ENCODE results near the gene STAP2. TPM values are rescaled to one million over a fixed set of nuclear protein-coding genes. Genes with fewer than 3 reads are reported as not detected.
A peak's percentile ranks its signal among the peaks of the same experiment; 100 is the strongest.
"Not testable (repeated sequence)": the region's sequence is repeated elsewhere in the genome, so short reads cannot be mapped to it uniquely, and the experiment has no call there.

Gene STAP2
- polyA plus RNA-seq, 5 donors: 29.1 to 40.3 (median 33.3) TPM

- DNase-seq: no peak
Observed at GRCh38 chr19:4360081-4360569, 21.5 kb upstream of the STAP2 start.

GRCh38 chr19:4359627-4360000 is 21.0 kb upstream of the STAP2 start:
- DNase-seq: no peak

- no peak for DNase-seq
Observed at GRCh38 chr19:4358709-4359626, 20.3 kb upstream of the STAP2 start.

GRCh38 chr19:4357921-4358326 is 19.3 kb upstream of the STAP2 start:
- no peak for DNase-seq

GRCh38 chr19:4357095-4357797 is 18.6 kb upstream of the STAP2 start:
- no peak for DNase-seq

- DNase-seq: no peak
Observed at GRCh38 chr19:4354897-4355296, 16.3 kb upstream of the STAP2 start.

- no peak for DNase-seq
Observed at GRCh38 chr19:4354282-4354681, 15.7 kb upstream of the STAP2 start.

GRCh38 chr19:4352701-4353121 is 14.1 kb upstream of the STAP2 start:
- DNase-seq: no peak

- no peak for DNase-seq
Observed at GRCh38 chr19:4350726-4351125, 12.1 kb upstream of the STAP2 start.

- DNase-seq: no peak
Observed at GRCh38 chr19:4350111-4350510, 11.5 kb upstream of the STAP2 start.

GRCh38 chr19:4349225-4349624 is 10.6 kb upstream of the STAP2 start:
- not testable (repeated sequence) for DNase-seq

GRCh38 chr19:4347521-4347920 is 8.9 kb upstream of the STAP2 start:
- DNase-seq: no peak

- DNase-seq: no peak
Observed at GRCh38 chr19:4346020-4346383, 7.4 kb upstream of the STAP2 start.

GRCh38 chr19:4345342-4346019 is 6.9 kb upstream of the STAP2 start:
- no peak for DNase-seq

- peak; percentile 85 to 91 for DNase-seq
Observed at GRCh38 chr19:4343370-4344307, 5.0 kb upstream of the STAP2 start, which contains the start of gene MPND. MPND (plus strand) TSS chr19:4343562; CDS start chr19:4343594, 32 bp downstream.

GRCh38 chr19:4342615-4343369 is 4.2 kb upstream of the STAP2 start:
- peak; percentile 99 for DNase-seq

GRCh38 chr19:4342314-4342614 is 3.6 kb upstream of the STAP2 start:
- no peak for DNase-seq

- no peak for DNase-seq
Observed at GRCh38 chr19:4337906-4338440, 654 bp downstream of the STAP2 start.

GRCh38 chr19:4334929-4335570 is 3.6 kb downstream of the STAP2 start:
- no peak for DNase-seq

GRCh38 chr19:4329858-4330257 is 8.8 kb downstream of the STAP2 start:
- no peak for DNase-seq
